SK-N-SH treated with all-trans-retinoic acid at 6 μM for 48 hours (cell line): ENCODE measurements around the gene DSTYK.
A peak's percentile ranks its signal among the peaks of the same experiment; 100 is the strongest.

Experiments
- ATAC-seq: fragments of 200-7000 bp; cut with Tn5 transposase; 3 replicates; pipeline ENCODE4 v1.9.1; 2020; ENCODE audit warnings: mild to moderate bottlenecking, moderate library complexity
- ARNTL ChIP-seq: fragments of 450-650 bp; formaldehyde crosslinking; IDR thresholded peaks from 2 replicates; pipeline ENCODE4 v1.5.0; 2020; ENCODE audit warnings: low read depth, mild to moderate bottlenecking, moderate library complexity, borderline replicate concordance
- BACH2 ChIP-seq: fragments of 250-450 bp; sonication (Bioruptor Pico); IDR thresholded peaks from 2 replicates; pipeline ENCODE4 v1.9.0; 2021; ENCODE audit warnings: mild to moderate bottlenecking, borderline replicate concordance
- CREB5 ChIP-seq: fragments of 250-450 bp; sonication (Bioruptor Pico); IDR thresholded peaks from 2 replicates; pipeline ENCODE4 v1.5.1; 2020; ENCODE audit warnings: low read depth, mild to moderate bottlenecking, moderate library complexity
- CSDC2 ChIP-seq: fragments of 250-450 bp; sonication (Bioruptor Pico); IDR thresholded peaks from 2 replicates; pipeline ENCODE4 v1.5.0; 2020; ENCODE audit warnings: mild to moderate bottlenecking, moderate library complexity
- CSRNP3 ChIP-seq: fragments of 250-450 bp; sonication (Bioruptor Pico); IDR thresholded peaks from 2 replicates; pipeline ENCODE4 v1.5.1; 2021; ENCODE audit warnings: mild to moderate bottlenecking, moderate library complexity
- ESRRG ChIP-seq: fragments of 250-450 bp; sonication (Bioruptor Pico); IDR thresholded peaks from 2 replicates; pipeline ENCODE4 v1.6.1; 2021; ENCODE audit warnings: mild to moderate bottlenecking
- GLIS3 ChIP-seq: fragments of 250-450 bp; sonication (Bioruptor Pico); IDR thresholded peaks from 2 replicates; pipeline ENCODE4 v1.5.0; 2020; ENCODE audit warnings: mild to moderate bottlenecking, moderate library complexity
- ISL1 ChIP-seq: fragments of 250-450 bp; sonication (Bioruptor Pico); IDR thresholded peaks from 2 replicates; pipeline ENCODE4 v2.1.2; 2022; ENCODE audit warnings: mild to moderate bottlenecking, moderate library complexity
- OSR1 ChIP-seq: fragments of 250-450 bp; sonication (Bioruptor Pico); IDR thresholded peaks from 2 replicates; pipeline ENCODE4 v1.8.0; 2022; ENCODE audit warnings: moderate library complexity, mild to moderate bottlenecking, inconsistent platforms
- PATZ1 ChIP-seq: fragments of 250-450 bp; sonication (Bioruptor Pico); IDR thresholded peaks from 2 replicates; pipeline ENCODE4 v1.8.0; 2020; ENCODE audit warnings: mild to moderate bottlenecking, moderate library complexity, borderline replicate concordance
- POU6F1 ChIP-seq: fragments of 250-450 bp; sonication (Bioruptor Pico); IDR thresholded peaks from 2 replicates; pipeline ENCODE4 v1.8.0; 2021; ENCODE audit warnings: low read depth, mild to moderate bottlenecking, moderate library complexity, borderline replicate concordance
- PPARA ChIP-seq: fragments of 250-450 bp; sonication (Bioruptor Pico); IDR thresholded peaks from 2 replicates; pipeline ENCODE4 v1.5.0; 2020; ENCODE audit warnings: mild to moderate bottlenecking, borderline replicate concordance
- SNAI2 ChIP-seq: fragments of 250-450 bp; sonication (Bioruptor Pico); IDR thresholded peaks from 2 replicates; pipeline ENCODE4 v1.5.0; 2020; ENCODE audit warnings: mild to moderate bottlenecking, moderate library complexity
- TCF4 ChIP-seq: fragments of 250-450 bp; sonication (Bioruptor Pico); IDR thresholded peaks from 2 replicates; pipeline ENCODE4 v1.8.0; 2021; ENCODE audit warnings: mild to moderate bottlenecking, moderate library complexity, borderline replicate concordance
- TSHZ2 ChIP-seq: fragments of 250-450 bp; sonication (Bioruptor Pico); IDR thresholded peaks from 2 replicates; pipeline ENCODE4 v1.5.0; 2020; ENCODE audit warnings: mild to moderate bottlenecking, moderate library complexity
- ZC3H10 ChIP-seq: fragments of 250-450 bp; sonication (Bioruptor Pico); IDR thresholded peaks from 2 replicates; pipeline ENCODE4 v1.5.1; 2021; ENCODE audit warnings: mild to moderate bottlenecking, moderate library complexity
- ZFP3 ChIP-seq: fragments of 250-450 bp; sonication (Bioruptor Pico); IDR thresholded peaks from 2 replicates; pipeline ENCODE4 v1.5.0; 2020; ENCODE audit warnings: mild to moderate bottlenecking, moderate library complexity
- ZNF565 ChIP-seq: fragments of 450-650 bp; formaldehyde crosslinking; conservative IDR thresholded peaks from 2 replicates; pipeline ENCODE4 v1.5.0; 2020; ENCODE audit warnings: low read depth, mild to moderate bottlenecking, moderate library complexity
- ZNF70 ChIP-seq: fragments of 450-650 bp; formaldehyde crosslinking; IDR thresholded peaks from 2 replicates; pipeline ENCODE4 v1.5.0; 2020; ENCODE audit warnings: mild to moderate bottlenecking, moderate library complexity
- ZNF8 ChIP-seq: fragments of 450-650 bp; formaldehyde crosslinking; IDR thresholded peaks from 2 replicates; pipeline ENCODE4 v1.5.0; 2020; ENCODE audit warnings: mild to moderate bottlenecking, moderate library complexity

The DSTYK gene

GRCh38 chr1:205208811-205209210, 2.7 kb downstream of the DSTYK start:
- no peak for ATAC-seq
- TF ChIP-seq ARNTL (CRISPR knock-in tag), result no peak
- TF ChIP-seq SNAI2 (CRISPR knock-in tag), result no peak
- TF ChIP-seq ZNF565 (CRISPR knock-in tag), result no peak
- no peak for TF ChIP-seq ZC3H10 (CRISPR knock-in tag)
- no peak for TF ChIP-seq GLIS3
- no peak for TF ChIP-seq CREB5 (CRISPR knock-in tag)
- TF ChIP-seq OSR1 (CRISPR knock-in tag), result no peak
- TF ChIP-seq ZNF70 (CRISPR knock-in tag), result no peak
- TF ChIP-seq TCF4 (CRISPR knock-in tag), result no peak
- TF ChIP-seq ESRRG, result no peak

- peak; percentile 56 for ATAC-seq
- TF ChIP-seq ISL1 (no peak), ARNTL (CRISPR knock-in tag) (no peak), POU6F1 (CRISPR knock-in tag) (no peak), ESRRG (no peak), CSRNP3 (CRISPR knock-in tag) (no peak), BACH2 (CRISPR knock-in tag) (no peak), OSR1 (CRISPR knock-in tag) (no peak), ZNF8 (no peak), TSHZ2 (CRISPR knock-in tag) (no peak), ZFP3 (no peak), ZNF565 (CRISPR knock-in tag) (no peak), PPARA (CRISPR knock-in tag) (no peak), ZC3H10 (CRISPR knock-in tag) (no peak), CSDC2 (CRISPR knock-in tag) (no peak), CREB5 (CRISPR knock-in tag) (no peak), GLIS3 (no peak), SNAI2 (CRISPR knock-in tag) (no peak)
These were observed 6.4 kb downstream of the DSTYK start for GRCh38 chr1:205205055-205205454.

- TF ChIP-seq PATZ1 (CRISPR knock-in tag), result no peak
- no peak for TF ChIP-seq TCF4 (CRISPR knock-in tag)
- no peak for TF ChIP-seq ARNTL (CRISPR knock-in tag)
- TF ChIP-seq ZNF8, result no peak
- TF ChIP-seq OSR1 (CRISPR knock-in tag), result no peak
- TF ChIP-seq ZFP3, result no peak
- TF ChIP-seq BACH2 (CRISPR knock-in tag), result no peak
- no peak for TF ChIP-seq ESRRG
- TF ChIP-seq CSDC2 (CRISPR knock-in tag), result no peak
- no peak for TF ChIP-seq ISL1
- TF ChIP-seq PPARA (CRISPR knock-in tag), result no peak
- TF ChIP-seq SNAI2 (CRISPR knock-in tag), result no peak
- no peak for TF ChIP-seq ZC3H10 (CRISPR knock-in tag)
- TF ChIP-seq TSHZ2 (CRISPR knock-in tag), result no peak
- TF ChIP-seq ZNF70 (CRISPR knock-in tag), result no peak
- TF ChIP-seq, all 23 proteins: peak for 0
These were observed 7.0 kb downstream of the DSTYK start for GRCh38 chr1:205204552-205204951.

More at GRCh38 chr1:205204552-205204951, 7.0 kb downstream of the DSTYK start:
- peak; percentile 83 for ATAC-seq
